ENCODE measurements around the gene CBFB.

CBFB gene

DNA sequence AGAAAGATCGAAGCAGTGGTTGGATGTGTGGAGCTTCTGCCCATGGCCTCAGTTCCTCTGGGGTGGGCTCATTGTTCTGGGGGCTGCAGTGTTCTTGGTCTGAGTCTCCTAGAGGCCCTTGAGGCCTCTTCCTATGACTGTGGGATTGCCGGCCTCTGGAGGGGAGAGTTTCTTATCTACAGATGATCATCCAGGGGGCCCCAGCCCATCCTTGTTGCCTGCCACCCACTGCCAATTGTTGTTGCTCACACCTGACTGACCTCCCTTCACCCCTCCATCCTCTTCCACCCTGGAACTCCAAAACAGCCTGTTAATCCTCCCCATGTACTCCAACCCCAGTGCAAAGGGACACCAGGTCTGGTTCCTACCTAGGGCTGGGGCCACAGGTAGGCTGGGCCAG, 116.0 kb downstream of the CBFB start:
- DNase-seq: no peak

DNA sequence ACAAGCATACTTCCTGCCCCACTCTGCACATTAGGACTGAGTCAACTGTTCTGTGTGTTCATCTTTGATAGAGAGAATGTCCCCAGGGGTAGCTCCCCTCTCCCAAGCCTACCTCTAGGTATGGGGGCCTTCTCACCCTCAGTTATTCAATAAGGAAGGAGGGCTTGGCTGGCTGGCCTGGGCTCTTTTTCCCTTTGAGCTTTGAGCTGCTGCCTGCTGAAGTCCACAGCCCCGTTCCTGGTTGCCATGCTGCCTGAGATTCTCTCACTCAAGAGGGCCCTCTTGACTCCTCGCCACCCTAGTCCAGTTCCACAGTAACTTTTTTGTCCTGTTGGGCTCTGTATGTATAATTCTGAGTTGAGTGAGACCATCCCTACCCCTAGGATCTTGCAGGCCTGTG, 116.8 kb downstream of the CBFB start:
- DNase-seq: no peak

DNA sequence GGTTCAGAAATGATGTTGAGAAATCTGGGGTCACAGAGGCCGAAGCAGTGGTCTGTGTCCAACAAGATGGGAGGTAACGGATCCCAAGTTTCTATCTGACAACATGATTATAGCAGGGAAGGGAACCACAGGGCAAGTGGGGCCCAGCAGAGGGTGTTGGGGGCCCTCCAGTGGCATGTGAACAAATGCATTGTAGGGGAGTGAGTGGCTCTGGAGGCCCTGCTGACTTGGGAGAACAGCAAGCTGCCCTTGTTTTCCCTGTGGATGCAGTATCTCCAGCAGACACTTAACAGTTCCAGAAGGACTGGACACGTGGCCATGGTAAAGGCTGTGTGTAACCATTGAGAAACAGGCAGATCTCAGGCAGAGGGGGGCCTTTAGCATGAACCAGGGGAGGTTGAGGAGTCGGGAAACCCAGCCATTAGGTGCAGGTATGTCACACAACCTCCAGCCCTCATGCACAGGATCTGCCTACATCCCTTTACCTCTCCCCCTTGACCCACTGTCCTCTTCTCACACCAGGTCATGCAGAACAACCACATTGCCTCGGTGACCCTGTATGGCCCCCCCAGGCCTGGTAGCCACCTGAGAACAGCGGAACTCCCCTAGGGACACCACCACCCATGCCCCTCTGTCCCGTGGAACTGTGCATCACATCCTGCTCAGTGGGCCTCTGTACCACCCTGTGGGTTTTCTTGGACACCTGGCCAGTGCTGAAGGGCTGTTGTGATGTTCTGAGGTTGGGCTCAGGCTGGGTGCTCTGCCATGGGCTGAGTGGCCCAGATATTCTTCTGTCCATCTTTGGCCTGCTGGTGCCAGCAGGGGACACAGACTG, 117.8 kb downstream of the CBFB start:
- DNase-seq: no peak

DNA sequence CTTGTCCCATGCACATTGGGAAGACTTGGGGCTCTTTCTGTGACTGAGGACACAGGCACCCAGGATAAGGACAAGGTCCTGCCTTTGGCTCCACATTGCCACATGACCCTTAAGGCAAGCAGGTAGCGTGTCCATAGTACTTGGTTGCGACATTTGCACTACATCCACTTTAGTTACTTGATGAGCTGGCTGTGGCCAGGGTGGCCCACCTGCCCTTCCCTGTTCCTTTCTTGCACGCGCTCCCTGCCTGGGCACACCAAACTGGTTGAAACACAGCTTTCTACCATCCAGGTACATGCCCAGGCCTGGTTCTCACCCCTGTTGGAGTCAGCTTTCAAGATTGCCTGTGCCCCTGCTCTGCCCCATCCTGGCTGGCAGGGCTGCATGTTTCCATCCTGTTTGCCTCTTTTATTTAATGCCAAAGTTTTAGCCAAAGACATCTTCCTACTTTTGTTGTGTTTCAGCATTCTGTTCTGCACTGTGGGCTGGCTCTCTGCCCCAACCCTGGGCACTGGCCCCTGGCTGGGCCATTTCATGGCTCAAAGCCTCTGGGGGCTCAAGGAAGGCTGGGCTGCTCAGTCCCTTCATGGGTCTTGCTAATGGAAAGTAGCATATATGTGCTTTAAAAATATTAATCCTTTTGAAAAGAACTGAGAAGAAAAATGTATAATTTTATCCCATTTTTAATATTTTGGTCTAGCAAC, 118.6 kb downstream of the CBFB start:
- no peak for DNase-seq

DNA sequence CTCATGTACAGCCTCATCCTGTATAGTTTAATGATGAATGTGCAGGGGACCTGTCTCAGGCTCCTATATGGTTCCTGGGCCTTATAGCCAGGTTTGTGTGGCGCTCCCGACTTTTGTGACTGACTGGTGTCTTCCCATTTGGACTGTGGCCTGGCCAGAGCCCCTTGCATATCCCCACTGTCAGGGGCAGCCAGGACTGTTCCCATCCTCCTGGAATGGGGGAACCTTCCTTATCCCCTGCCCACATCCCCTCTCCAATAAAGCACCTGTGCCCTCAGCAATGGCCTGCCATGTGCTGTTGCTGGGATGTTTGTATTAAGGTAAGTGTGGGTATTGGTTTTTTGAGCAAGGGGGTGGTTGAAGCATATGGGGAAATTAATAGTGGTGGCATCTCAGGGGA, 119.3 kb downstream of the CBFB start:
- no peak for DNase-seq

DNA sequence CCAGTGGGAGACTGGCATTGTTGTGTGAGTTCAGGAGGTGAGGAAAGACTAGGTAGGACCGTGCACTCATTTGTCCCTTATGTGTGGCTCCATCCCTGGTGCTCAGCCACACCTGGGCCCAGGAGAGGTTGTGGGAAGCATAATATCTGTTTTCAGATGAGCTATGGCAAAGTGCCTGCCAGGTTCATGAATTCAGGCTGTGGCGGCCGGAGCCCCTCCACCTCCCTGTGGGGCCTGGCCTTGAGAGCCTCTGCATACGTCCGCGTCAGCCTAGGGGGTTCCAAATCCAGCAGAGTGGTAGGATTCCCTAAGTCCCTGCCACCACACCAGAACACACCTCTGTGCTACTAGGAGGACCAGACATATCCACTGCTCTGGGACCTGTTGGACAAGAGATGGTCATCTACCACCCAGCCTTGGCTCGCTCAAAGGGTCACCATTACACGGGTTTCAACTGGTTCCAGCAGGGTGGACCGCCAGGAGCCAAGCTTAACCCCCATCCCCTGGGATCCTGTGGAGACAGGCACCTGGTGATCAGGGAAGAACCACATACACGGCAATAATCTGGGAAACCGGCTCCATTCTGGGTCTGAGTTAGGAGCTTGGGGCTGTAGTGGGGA, 119.8 kb downstream of the CBFB start:
- DNase-seq: no peak

DNA sequence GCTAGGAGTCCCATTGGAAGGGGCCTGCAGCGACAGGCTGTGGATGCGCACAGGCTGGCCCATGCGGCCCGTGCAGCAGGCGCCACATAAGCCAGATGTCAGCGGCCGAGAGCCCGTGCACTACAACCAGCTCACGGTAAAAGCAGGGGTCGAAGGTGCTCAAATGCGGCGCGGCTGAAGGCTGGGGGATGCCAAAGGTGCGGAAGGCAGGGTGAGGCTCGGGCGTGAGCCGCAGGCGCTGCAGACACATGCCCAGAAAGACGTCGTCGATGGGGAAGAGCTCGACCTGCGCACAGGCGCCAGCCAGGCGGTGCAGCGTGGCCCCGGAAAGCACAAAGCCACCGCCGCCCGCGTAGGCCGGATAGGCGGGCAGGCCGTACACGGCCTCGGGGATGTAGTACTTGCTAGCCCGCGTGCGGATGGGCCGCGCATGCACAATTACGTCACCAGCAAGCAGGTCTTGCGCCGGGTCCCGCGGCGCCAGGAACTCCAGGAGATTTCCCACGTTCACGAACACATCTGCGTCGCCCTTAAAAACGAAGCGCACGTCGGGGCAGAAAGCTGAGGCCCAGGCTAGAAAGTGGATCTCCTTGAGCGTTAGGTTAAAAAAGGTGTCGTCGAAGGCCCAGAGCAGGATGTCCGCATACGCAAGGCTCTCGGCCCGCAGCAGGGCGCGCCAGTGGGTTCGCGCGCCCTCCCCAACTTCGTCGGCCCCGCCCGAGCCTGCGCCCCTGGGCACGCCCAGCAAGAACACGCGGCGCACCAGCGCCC, 120.5 kb downstream of the CBFB start:
- no peak for DNase-seq

DNA sequence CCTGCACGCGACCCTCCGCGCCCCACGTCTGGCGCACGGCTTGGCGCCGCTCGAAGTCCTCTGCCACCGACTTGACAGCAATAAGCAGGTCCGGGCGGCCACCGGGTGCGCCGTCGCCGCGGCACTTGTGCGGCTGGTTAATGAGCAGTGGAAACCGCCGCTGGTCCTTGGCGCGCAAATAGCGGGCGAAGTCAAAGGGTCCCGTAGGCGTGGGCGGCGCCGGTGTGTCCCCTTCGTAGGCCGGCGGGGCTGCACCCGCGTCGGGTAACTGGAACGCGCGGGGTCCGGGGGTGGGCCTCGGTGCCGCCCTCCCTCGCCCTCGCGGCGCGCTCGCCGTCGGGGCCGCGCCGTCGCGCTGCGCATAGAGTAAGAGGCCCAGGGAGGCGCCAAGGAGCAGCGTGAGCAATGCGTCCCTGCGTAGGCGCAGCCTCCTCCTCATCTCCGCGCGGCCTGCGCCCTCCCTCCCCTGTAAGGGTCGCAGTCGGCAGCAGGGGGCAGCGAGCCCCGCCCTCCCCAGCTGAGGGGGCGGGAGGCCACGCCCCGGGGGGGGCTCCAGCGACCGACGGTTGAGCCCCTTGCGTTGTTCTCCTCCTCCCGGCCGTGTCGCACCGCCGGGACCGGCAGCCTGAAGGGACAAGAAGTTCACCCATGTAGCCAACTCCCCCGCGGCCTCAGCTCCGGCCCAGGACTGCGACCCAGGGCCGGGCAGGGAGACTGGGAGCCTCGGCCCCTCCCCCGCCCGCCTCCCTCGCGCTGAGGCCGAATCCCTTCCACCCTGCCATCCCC, 121.3 kb downstream of the CBFB start:
- DNase-seq: peak; percentile 40

Measured in activated effector memory CD4-positive, alpha-beta T cell treated with Interleukin-2 at 50 U/mL for 16 hours (primary cell).